GM19193 (cell line): Measurements from ENCODE around the gene HOXD11.

Source experiments
- POLR2A ChIP-seq: IDR thresholded peaks from 4 replicates; pipeline ENCODE4 v1.6.1; 2011; ENCODE audit not compliant: insufficient read depth, insufficient read length; ENCODE audit errors: extremely low read depth

Gene HOXD11

GRCh38 chr2:176105078-176105729 lies 1.9 kb upstream of the HOXD11 start:
- TF ChIP-seq POLR2A, result no peak

DNA sequence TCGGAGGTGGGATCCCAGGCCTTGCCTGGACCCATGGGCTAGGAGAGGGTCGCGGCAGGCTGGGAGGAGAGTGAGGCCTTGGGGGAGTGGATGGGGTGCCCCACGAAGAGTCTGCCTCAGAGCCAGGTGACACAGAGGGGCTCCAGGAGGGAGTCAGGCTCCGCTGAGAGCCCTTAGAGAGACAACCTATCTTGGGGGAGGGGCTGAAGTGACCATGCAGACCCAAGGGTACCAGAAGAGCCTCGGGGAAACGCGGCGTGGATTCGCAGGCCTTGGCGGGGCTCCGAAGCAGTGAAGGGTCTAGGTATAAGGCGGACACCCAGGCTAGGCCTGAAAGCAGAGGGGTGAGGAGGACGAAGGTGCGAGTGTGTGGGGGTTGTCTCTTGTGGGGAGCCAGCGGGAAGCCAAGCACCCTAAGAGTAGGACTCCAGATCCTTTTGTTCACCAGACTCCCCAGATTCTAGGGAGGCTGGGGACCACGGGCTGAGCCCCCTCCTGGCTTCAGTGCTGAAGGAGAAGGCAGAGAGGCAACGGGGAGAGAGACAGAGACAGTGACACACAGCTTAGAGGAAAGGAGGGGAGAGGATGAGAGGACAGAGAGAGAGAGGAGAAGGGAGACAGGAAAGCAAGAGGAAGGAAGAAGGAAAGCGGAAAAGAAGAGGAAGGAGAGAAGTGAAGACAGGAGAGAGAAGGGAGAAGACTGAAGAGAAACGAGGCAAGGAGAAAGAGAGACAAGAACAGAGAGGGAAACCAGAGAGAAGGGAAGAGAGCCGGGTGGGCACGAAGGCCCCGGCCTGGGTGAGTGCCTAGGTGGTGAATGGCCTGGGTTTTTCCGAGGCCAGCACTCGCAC lies 1.1 kb upstream of the HOXD11 start:
- no peak for TF ChIP-seq POLR2A

DNA sequence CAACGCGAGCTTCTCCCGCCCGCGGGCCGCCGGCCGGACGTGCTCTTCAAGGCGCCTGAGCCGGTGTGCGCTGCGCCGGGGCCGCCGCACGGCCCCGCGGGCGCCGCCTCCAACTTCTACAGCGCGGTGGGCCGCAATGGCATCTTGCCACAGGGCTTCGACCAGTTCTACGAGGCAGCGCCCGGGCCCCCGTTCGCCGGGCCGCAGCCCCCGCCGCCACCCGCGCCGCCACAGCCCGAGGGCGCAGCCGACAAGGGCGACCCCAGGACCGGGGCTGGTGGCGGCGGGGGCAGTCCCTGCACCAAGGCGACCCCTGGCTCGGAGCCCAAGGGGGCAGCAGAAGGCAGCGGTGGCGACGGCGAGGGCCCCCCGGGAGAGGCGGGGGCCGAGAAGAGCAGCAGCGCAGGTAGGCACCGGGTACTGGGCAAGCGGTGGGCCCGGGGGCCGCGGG lies 676 bp downstream of the HOXD11 start:
- no peak for TF ChIP-seq POLR2A

DNA sequence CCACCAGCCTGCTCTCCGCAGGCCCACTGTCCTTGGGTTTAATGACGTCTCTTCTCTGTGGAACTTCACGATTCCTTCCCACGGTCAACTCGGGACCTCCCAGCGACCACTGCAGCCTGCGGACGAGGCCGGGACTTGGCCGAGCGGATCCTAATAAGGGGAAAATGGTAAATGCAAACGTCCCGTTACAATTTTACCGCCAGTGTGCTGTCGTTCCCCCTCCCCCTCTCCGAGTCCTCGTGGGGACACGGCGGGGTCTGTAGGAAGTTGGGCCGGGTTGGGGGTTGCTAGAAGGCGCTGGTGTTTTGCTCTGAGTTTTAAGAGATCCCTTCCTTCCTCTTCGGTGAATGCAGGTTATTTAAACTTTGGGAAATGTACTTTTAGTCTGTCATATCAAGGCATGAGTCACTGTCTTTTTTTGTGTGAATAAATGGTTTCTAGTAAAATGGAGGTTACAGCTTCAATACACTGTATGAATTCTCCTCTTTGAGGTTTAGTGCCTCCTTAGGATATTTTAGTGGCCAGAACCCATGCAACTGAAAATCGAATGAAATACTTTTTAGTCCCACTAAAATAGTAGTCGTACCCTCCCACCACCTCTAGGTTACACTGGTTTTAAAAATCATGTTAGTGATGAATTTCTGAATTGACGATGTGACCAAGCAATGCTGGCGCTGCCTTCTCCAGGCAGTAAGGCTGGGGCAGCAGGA lies 2.3 kb downstream of the HOXD11 start:
- no peak for TF ChIP-seq POLR2A

GRCh38 chr2:176109946-176110345 lies 2.9 kb downstream of the HOXD11 start:
- TF ChIP-seq POLR2A, result no peak

- no peak for TF ChIP-seq POLR2A
These were observed 3.6 kb downstream of the HOXD11 start for GRCh38 chr2:176110415-176111308.

GRCh38 chr2:176111309-176111663 lies 4.2 kb downstream of the HOXD11 start:
- TF ChIP-seq POLR2A, result no peak

- TF ChIP-seq POLR2A, result no peak
These were observed 4.8 kb downstream of the HOXD11 start for GRCh38 chr2:176111846-176112374.

GRCh38 chr2:176112375-176113302 lies 5.6 kb downstream of the HOXD11 start:
- no peak for TF ChIP-seq POLR2A

- no peak for TF ChIP-seq POLR2A
These were observed 7.2 kb downstream of the HOXD11 start for GRCh38 chr2:176114120-176114929.

- TF ChIP-seq POLR2A, result no peak
These were observed 8.0 kb downstream of the HOXD11 start for GRCh38 chr2:176114930-176115625.
